Measurements from ENCODE around the gene VWA5A. TPM values are rescaled to one million over a fixed set of nuclear protein-coding genes. Genes with fewer than 3 reads are reported as not detected.

The VWA5A gene
- total and polyA plus RNA-seq, 10 of the 15 experiments (the other 5 are each of a cell fraction or from before 2014, with no cell fraction given): 0.45 to 1.6 (median 1.0) TPM

DNA sequence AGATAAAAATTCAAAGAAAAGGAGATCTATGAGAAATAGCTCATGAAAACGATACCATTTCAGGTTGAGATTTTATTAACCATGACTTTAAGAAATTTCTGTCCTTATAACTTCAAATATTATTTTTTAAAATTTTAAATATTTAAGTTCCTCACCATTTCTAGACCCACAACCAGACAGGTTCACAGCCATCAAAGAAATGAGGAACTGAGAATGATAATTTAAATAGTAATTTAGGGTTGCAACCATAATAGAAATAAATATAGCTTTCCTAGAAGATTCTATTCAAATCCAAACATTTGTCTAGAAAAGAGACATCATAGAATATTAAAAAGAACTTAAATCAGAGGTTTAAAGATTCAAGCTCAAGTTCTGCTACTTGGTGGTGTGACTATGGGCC is 5.9 kb upstream of the VWA5A start:
- in situ Hi-C loops (cut with MboI): no loop called here
- ATAC-seq (no peak), FAIRE-seq (no peak), DNase-seq (ENCODE audit: low read depth, low spot score) (no peak)
- Histone ChIP-seq H3K4me1 (ENCODE audit: control insufficient read depth, insufficient read depth, low read length) (peaks cover 5% of the 10 kb centered on the region; the same call in 1 of the 2 replicates), H3K27ac (ENCODE audit: control insufficient read depth, insufficient read depth) (no peak overlapping the region), H3K4me3 (no peak overlapping the region), H3K27me3 (replicated peaks in 1 of 2; ENCODE audit: control insufficient read depth in 2 of 2, insufficient read depth in 2 of 2, low read length in 1 of 2) (no peaks in the 10 kb centered on the region; a peak in 1 of 4 replicates), H3K9me3 (replicated peaks; ENCODE audit: control insufficient read depth, insufficient read depth, low read length) (no peaks in the 10 kb centered on the region), H3K4me2 (ENCODE audit: control insufficient read depth, insufficient read depth) (0 out of 2 replicates have a peak overlapping the region, but pooled peaks have one; percentile 17), H3K79me2 (ENCODE audit: control insufficient read depth, insufficient read depth, low read length) (no peaks in the 10 kb centered on the region), H3K36me3 (ENCODE audit: control insufficient read depth in 2 of 2, insufficient read depth in 2 of 2, low read length in 1 of 2) (no peaks in the 10 kb centered on the region), H2AFZ (ENCODE audit: control insufficient read depth, low read depth, low read length) (no peak overlapping the region), H4K20me1 (ENCODE audit: control insufficient read depth, insufficient read depth) (no peaks in the 10 kb centered on the region), H3K9ac (ENCODE audit: control insufficient read depth, insufficient read depth, low read length) (no peak overlapping the region)
- no TSS peak for BruUV-seq (replicated peaks)
- intact Hi-C loops (cut with micrococcal nuclease; ENCODE audit: unreplicated experiment): no loop called here
- peak; percentile 50; the same call in 1 of the 2 replicates for TF ChIP-seq SPI1 (IDR thresholded peaks at IDR 0.05; ENCODE audit: borderline replicate concordance, insufficient read depth, low read depth, low read length)
- TF ChIP-seq SP1 (IDR thresholded peaks at IDR 0.05; ENCODE audit: low read depth, low read length): no peak
- no peak for TF ChIP-seq IRF5 (IDR thresholded peaks at IDR 0.05; ENCODE audit: borderline replicate concordance)
- TF ChIP-seq ATF7 (IDR thresholded peaks at IDR 0.05; ENCODE audit: low read depth): no peak
- TF ChIP-seq CREM (IDR thresholded peaks at IDR 0.05; ENCODE audit: low read depth): no peak
- CTCF ChIA-PET: no interaction called here
- POLR2A ChIA-PET: no interaction called here
- SMC1A ChIA-PET (ENCODE audit: uncharacterized antibody, unreplicated experiment): interaction anchor here (0.9 kb wide), 1 partner anchor 16 kb away, joined by 3 read pairs; no protein-coding TSS in a partner anchor
- 0% methylated on average over 1 of the region's 1 CpG for WGBS (ENCODE audit: insufficient coverage, insufficient replicate concordance, low lambda C conversion rate, missing lambda C conversion rate)
- RAD21 ChIA-PET (ENCODE audit: unreplicated experiment): no interaction called here

GRCh38 chr11:124110201-124110600 is 5.0 kb upstream of the VWA5A start:
- Histone ChIP-seq H3K9ac (ENCODE audit: control insufficient read depth, insufficient read depth, low read length) (no peak overlapping the region), H3K27ac (ENCODE audit: control insufficient read depth, insufficient read depth) (no peak overlapping the region), H3K27me3 (replicated peaks in 1 of 2; ENCODE audit: control insufficient read depth in 2 of 2, insufficient read depth in 2 of 2, low read length in 1 of 2) (no peaks in the 10 kb centered on the region; a peak in 1 of 4 replicates), H3K4me2 (ENCODE audit: control insufficient read depth, insufficient read depth) (no peak overlapping the region), H3K79me2 (ENCODE audit: control insufficient read depth, insufficient read depth, low read length) (no peaks in the 10 kb centered on the region), H3K9me3 (replicated peaks; ENCODE audit: control insufficient read depth, insufficient read depth, low read length) (no peaks in the 10 kb centered on the region), H3K4me3 (no peak overlapping the region), H2AFZ (ENCODE audit: control insufficient read depth, low read depth, low read length) (no peak overlapping the region), H3K36me3 (ENCODE audit: control insufficient read depth in 2 of 2, insufficient read depth in 2 of 2, low read length in 1 of 2) (no peaks in the 10 kb centered on the region), H3K4me1 (ENCODE audit: control insufficient read depth, insufficient read depth, low read length) (peaks cover 5% of the 10 kb centered on the region; the same call in 1 of the 2 replicates), H4K20me1 (ENCODE audit: control insufficient read depth, insufficient read depth) (no peaks in the 10 kb centered on the region)
- ChIA-PET SMC1A (ENCODE audit: uncharacterized antibody, unreplicated experiment) (interaction anchor here (0.9 kb wide), 1 partner anchor 15 kb away, joined by 3 read pairs; no protein-coding TSS in a partner anchor), CTCF (no interaction called here), RAD21 (ENCODE audit: unreplicated experiment) (no interaction called here), POLR2A (no interaction called here)
- DNase-seq (ENCODE audit: low read depth, low spot score): no peak
- no peak for TF ChIP-seq IKZF1 (conservative IDR thresholded peaks at IDR 0.05)
- no peak for TF ChIP-seq DPF2 (IDR thresholded peaks at IDR 0.05)
- no peak for TF ChIP-seq HDGF (IDR thresholded peaks at IDR 0.05)
- no peak for TF ChIP-seq HSF1 (IDR thresholded peaks at IDR 0.05; ENCODE audit: low read depth, low read length)
- no peak for TF ChIP-seq SIN3A (IDR thresholded peaks at IDR 0.05; ENCODE audit: low read depth, low read length)
- no peak for FAIRE-seq
- intact Hi-C loops (cut with micrococcal nuclease; ENCODE audit: unreplicated experiment) (no loop called here), in situ Hi-C loops (cut with MboI) (no loop called here)
- ATAC-seq: no peak
- no TSS peak for BruUV-seq (replicated peaks)
